ENCODE results near the gene ZMIZ2.

The ZMIZ2 gene

GRCh38 chr7:44740055-44740454, 8.6 kb upstream of the ZMIZ2 start:
- Histone ChIP-seq H3K36me3 (ENCODE audit: control insufficient read depth in 5 of 5, insufficient read depth in 5 of 5, low read length in 5 of 5) (no peaks in the 10 kb centered on the region), H3K27me3 (ENCODE audit: control insufficient read depth in 5 of 5, insufficient read depth in 4 of 5, low read length in 5 of 5) (no peaks in the 10 kb centered on the region), H3K9me3 (ENCODE audit: control insufficient read depth in 5 of 5, low read length in 5 of 5) (no peaks in the 10 kb centered on the region), H3K27ac (ENCODE audit: low read depth, low read length) (no peak overlapping the region), H3K4me1 (ENCODE audit: control insufficient read depth in 5 of 5, insufficient read depth in 5 of 5, low read length in 5 of 5) (no peaks in the 10 kb centered on the region), H3K9ac (ENCODE audit: low read length in 5 of 5) (no peak overlapping the region), H3K4me3 (ENCODE audit: low read depth in 1 of 5, low read length in 5 of 5) (no peak overlapping the region)

GRCh38 chr7:44743750-44744149, 4.9 kb upstream of the ZMIZ2 start:
- no peak overlapping the region for H3K4me3 ChIP-seq (ENCODE audit: low read depth in 1 of 5, low read length in 5 of 5)
- H3K9me3 ChIP-seq (ENCODE audit: control insufficient read depth in 5 of 5, low read length in 5 of 5) = no peaks in the 10 kb centered on the region
- no peak overlapping the region for H3K27ac ChIP-seq (ENCODE audit: low read depth, low read length)
- no peaks in the 10 kb centered on the region for H3K27me3 ChIP-seq (ENCODE audit: control insufficient read depth in 5 of 5, insufficient read depth in 4 of 5, low read length in 5 of 5)
- H3K4me1 ChIP-seq (ENCODE audit: control insufficient read depth in 5 of 5, insufficient read depth in 5 of 5, low read length in 5 of 5) = peaks cover 0 to 7% (median 4%) of the 10 kb centered on the region in 5 donors
- H3K9ac ChIP-seq (ENCODE audit: low read length in 5 of 5) = no peak overlapping the region
- no peaks in the 10 kb centered on the region for H3K36me3 ChIP-seq (ENCODE audit: control insufficient read depth in 5 of 5, insufficient read depth in 5 of 5, low read length in 5 of 5)

GRCh38 chr7:44748948-44749731, 493 bp downstream of the ZMIZ2 start:
- Histone ChIP-seq H3K9me3 (ENCODE audit: control insufficient read depth in 5 of 5, low read length in 5 of 5) (no peaks in the 10 kb centered on the region), H3K36me3 (ENCODE audit: control insufficient read depth in 5 of 5, insufficient read depth in 5 of 5, low read length in 5 of 5) (peaks cover 0 to 6% (median 0%) of the 10 kb centered on the region in 5 donors), H3K27me3 (ENCODE audit: control insufficient read depth in 5 of 5, insufficient read depth in 4 of 5, low read length in 5 of 5) (no peaks in the 10 kb centered on the region), H3K9ac (ENCODE audit: low read length in 5 of 5) (peak overlapping the region; percentile 48 to 87 (median 77)), H3K27ac (ENCODE audit: low read depth, low read length) (peak overlapping the region; percentile 46), H3K4me1 (ENCODE audit: control insufficient read depth in 5 of 5, insufficient read depth in 5 of 5, low read length in 5 of 5) (peaks cover 8 to 36% (median 32%) of the 10 kb centered on the region in 5 donors), H3K4me3 (ENCODE audit: low read depth in 1 of 5, low read length in 5 of 5) (peak overlapping the region; percentile 58 to 95 (median 88))

- Histone ChIP-seq H3K4me1 (ENCODE audit: control insufficient read depth in 5 of 5, insufficient read depth in 5 of 5, low read length in 5 of 5) (peaks cover 8 to 44% (median 36%) of the 10 kb centered on the region in 5 donors), H3K27ac (ENCODE audit: low read depth, low read length) (no peak overlapping the region), H3K36me3 (ENCODE audit: control insufficient read depth in 5 of 5, insufficient read depth in 5 of 5, low read length in 5 of 5) (peaks cover 0 to 6% (median 0%) of the 10 kb centered on the region in 5 donors), H3K9ac (ENCODE audit: low read length in 5 of 5) (peak overlapping the region in 4 of 5 donors; percentile 48 to 87 (median 76)), H3K27me3 (ENCODE audit: control insufficient read depth in 5 of 5, insufficient read depth in 4 of 5, low read length in 5 of 5) (no peaks in the 10 kb centered on the region), H3K9me3 (ENCODE audit: control insufficient read depth in 5 of 5, low read length in 5 of 5) (no peaks in the 10 kb centered on the region), H3K4me3 (ENCODE audit: low read depth in 1 of 5, low read length in 5 of 5) (peak overlapping the region; percentile 58 to 95 (median 88))
Observed at GRCh38 chr7:44749992-44750391, 1.3 kb downstream of the ZMIZ2 start.

GRCh38 chr7:44750424-44750823, 1.8 kb downstream of the ZMIZ2 start:
- H3K9me3 ChIP-seq (ENCODE audit: control insufficient read depth in 5 of 5, low read length in 5 of 5) = no peaks in the 10 kb centered on the region
- H3K27ac ChIP-seq (ENCODE audit: low read depth, low read length) = no peak overlapping the region
- H3K36me3 ChIP-seq (ENCODE audit: control insufficient read depth in 5 of 5, insufficient read depth in 5 of 5, low read length in 5 of 5) = peaks cover 0 to 6% (median 0%) of the 10 kb centered on the region in 5 donors
- peaks cover 8 to 48% (median 39%) of the 10 kb centered on the region in 5 donors for H3K4me1 ChIP-seq (ENCODE audit: control insufficient read depth in 5 of 5, insufficient read depth in 5 of 5, low read length in 5 of 5)
- H3K9ac ChIP-seq (ENCODE audit: low read length in 5 of 5) = peak overlapping the region in 1 of 5 donors; percentile 14
- no peaks in the 10 kb centered on the region for H3K27me3 ChIP-seq (ENCODE audit: control insufficient read depth in 5 of 5, insufficient read depth in 4 of 5, low read length in 5 of 5)
- H3K4me3 ChIP-seq (ENCODE audit: low read depth in 1 of 5, low read length in 5 of 5) = no peak overlapping the region

GRCh38 chr7:44750921-44751571, 2.4 kb downstream of the ZMIZ2 start:
- H3K4me1 ChIP-seq (ENCODE audit: control insufficient read depth in 5 of 5, insufficient read depth in 5 of 5, low read length in 5 of 5) = peaks cover 8 to 54% (median 45%) of the 10 kb centered on the region in 5 donors
- H3K9ac ChIP-seq (ENCODE audit: low read length in 5 of 5) = peak overlapping the region in 2 of 5 donors; percentile 7 to 14

GRCh38 chr7:44752822-44753221, 4.2 kb downstream of the ZMIZ2 start:
- Histone ChIP-seq H3K27me3 (ENCODE audit: control insufficient read depth in 5 of 5, insufficient read depth in 4 of 5, low read length in 5 of 5) (no peaks in the 10 kb centered on the region), H3K36me3 (ENCODE audit: control insufficient read depth in 5 of 5, insufficient read depth in 5 of 5, low read length in 5 of 5) (peaks cover 0 to 19% (median 13%) of the 10 kb centered on the region in 5 donors), H3K9ac (ENCODE audit: low read length in 5 of 5) (no peak overlapping the region), H3K4me1 (ENCODE audit: control insufficient read depth in 5 of 5, insufficient read depth in 5 of 5, low read length in 5 of 5) (peaks cover 8 to 66% (median 50%) of the 10 kb centered on the region in 5 donors), H3K27ac (ENCODE audit: low read depth, low read length) (no peak overlapping the region), H3K4me3 (ENCODE audit: low read depth in 1 of 5, low read length in 5 of 5) (no peak overlapping the region), H3K9me3 (ENCODE audit: control insufficient read depth in 5 of 5, low read length in 5 of 5) (no peaks in the 10 kb centered on the region)

More at GRCh38 chr7:44750921-44751571, 2.4 kb downstream of the ZMIZ2 start:
- H3K9me3 ChIP-seq (ENCODE audit: control insufficient read depth in 5 of 5, low read length in 5 of 5) = no peaks in the 10 kb centered on the region
- peaks cover 0 to 6% (median 0%) of the 10 kb centered on the region in 5 donors for H3K36me3 ChIP-seq (ENCODE audit: control insufficient read depth in 5 of 5, insufficient read depth in 5 of 5, low read length in 5 of 5)
- no peaks in the 10 kb centered on the region for H3K27me3 ChIP-seq (ENCODE audit: control insufficient read depth in 5 of 5, insufficient read depth in 4 of 5, low read length in 5 of 5)
- no peak overlapping the region for H3K27ac ChIP-seq (ENCODE audit: low read depth, low read length)
- no peak overlapping the region for H3K4me3 ChIP-seq (ENCODE audit: low read depth in 1 of 5, low read length in 5 of 5)

- H3K4me1 ChIP-seq (ENCODE audit: control insufficient read depth in 5 of 5, insufficient read depth in 5 of 5, low read length in 5 of 5) = peaks cover 2 to 54% (median 38%) of the 10 kb centered on the region in 5 donors
- no peak overlapping the region for H3K4me3 ChIP-seq (ENCODE audit: low read depth in 1 of 5, low read length in 5 of 5)
Observed at GRCh38 chr7:44754802-44755697, 6.4 kb downstream of the ZMIZ2 start.

GRCh38 chr7:44755698-44756627, 7.3 kb downstream of the ZMIZ2 start:
- H3K27me3 ChIP-seq (ENCODE audit: control insufficient read depth in 5 of 5, insufficient read depth in 4 of 5, low read length in 5 of 5) = no peaks in the 10 kb centered on the region
- no peaks in the 10 kb centered on the region for H3K9me3 ChIP-seq (ENCODE audit: control insufficient read depth in 5 of 5, low read length in 5 of 5)
- peaks cover 0 to 41% (median 35%) of the 10 kb centered on the region in 5 donors for H3K36me3 ChIP-seq (ENCODE audit: control insufficient read depth in 5 of 5, insufficient read depth in 5 of 5, low read length in 5 of 5)
- H3K4me1 ChIP-seq (ENCODE audit: control insufficient read depth in 5 of 5, insufficient read depth in 5 of 5, low read length in 5 of 5) = peaks cover 0 to 44% (median 29%) of the 10 kb centered on the region in 5 donors
- H3K9ac ChIP-seq (ENCODE audit: low read length in 5 of 5) = peak overlapping the region in 2 of 5 donors; percentile 21
- H3K27ac ChIP-seq (ENCODE audit: low read depth, low read length) = no peak overlapping the region
- H3K4me3 ChIP-seq (ENCODE audit: low read depth in 1 of 5, low read length in 5 of 5) = no peak overlapping the region

More at GRCh38 chr7:44754802-44755697, 6.4 kb downstream of the ZMIZ2 start:
- Histone ChIP-seq H3K36me3 (ENCODE audit: control insufficient read depth in 5 of 5, insufficient read depth in 5 of 5, low read length in 5 of 5) (peaks cover 0 to 36% (median 27%) of the 10 kb centered on the region in 5 donors), H3K9me3 (ENCODE audit: control insufficient read depth in 5 of 5, low read length in 5 of 5) (no peaks in the 10 kb centered on the region), H3K27me3 (ENCODE audit: control insufficient read depth in 5 of 5, insufficient read depth in 4 of 5, low read length in 5 of 5) (no peaks in the 10 kb centered on the region), H3K9ac (ENCODE audit: low read length in 5 of 5) (peak overlapping the region in 2 of 5 donors; percentile 7 to 26), H3K27ac (ENCODE audit: low read depth, low read length) (no peak overlapping the region)
